Parathyroid adenoma (tissue), 2 donors: ENCODE data around the gene MGARP.

Source experiments
- H2AFZ ChIP-seq: fragments of 300-600 bp; sonication (generic); one replicate; pipeline ENCODE4 v1.7.0; 2017; ENCODE audit warnings: antibody characterized with exemption, mild to moderate bottlenecking
- H3K27ac ChIP-seq: fragments of 300-600 bp; sonication (generic); one replicate; pipeline ENCODE4 v1.7.0; 2017
- H3K27me3 ChIP-seq: fragments of 300-600 bp; sonication (generic); one replicate; pipeline ENCODE4 v1.7.0; 2017; ENCODE audit warnings: low read length; ENCODE audit not compliant: control insufficient read depth, insufficient read depth
- H3K36me3 ChIP-seq: fragments of 300-600 bp; sonication (generic); one replicate; pipeline ENCODE4 v1.7.0; 2017; ENCODE audit warnings: low read length; ENCODE audit not compliant: control insufficient read depth, insufficient read depth
- H3K4me1 ChIP-seq: fragments of 300-600 bp; sonication (generic); one replicate; pipeline ENCODE4 v1.7.0; 2017; ENCODE audit warnings: control low read depth
- H3K4me2 ChIP-seq: fragments of 300-600 bp; sonication (generic); one replicate; pipeline ENCODE4 v1.7.0; 2017; ENCODE audit warnings: low read length
- H3K4me3 ChIP-seq: fragments of 300-600 bp; sonication (generic); one replicate; pipeline ENCODE4 v1.7.0; 2017; ENCODE audit warnings: low read depth, low read length
- H3K79me2 ChIP-seq: fragments of 300-600 bp; sonication (generic); one replicate; pipeline ENCODE4 v1.7.0; 2017; ENCODE audit warnings: control low read depth
- H3K9ac ChIP-seq: fragments of 300-600 bp; sonication (generic); one replicate; pipeline ENCODE4 v1.7.0; 2017; ENCODE audit warnings: mild to moderate bottlenecking
- H3K9me3 ChIP-seq: fragments of 300-600 bp; sonication (generic); one replicate; pipeline ENCODE4 v1.7.0; 2017; ENCODE audit warnings: low read length; ENCODE audit not compliant: control insufficient read depth
- TF ChIP-seq, protein P1 (sequence below): fragments of 300-600 bp; sonication (generic); IDR thresholded peaks from one replicate; pipeline ENCODE4 v1.7.0; 2017; ENCODE audit warnings: antibody characterized with exemption, mild to moderate bottlenecking
- donor health status: primary hyperparathyroidism.

MGARP gene

DNA sequence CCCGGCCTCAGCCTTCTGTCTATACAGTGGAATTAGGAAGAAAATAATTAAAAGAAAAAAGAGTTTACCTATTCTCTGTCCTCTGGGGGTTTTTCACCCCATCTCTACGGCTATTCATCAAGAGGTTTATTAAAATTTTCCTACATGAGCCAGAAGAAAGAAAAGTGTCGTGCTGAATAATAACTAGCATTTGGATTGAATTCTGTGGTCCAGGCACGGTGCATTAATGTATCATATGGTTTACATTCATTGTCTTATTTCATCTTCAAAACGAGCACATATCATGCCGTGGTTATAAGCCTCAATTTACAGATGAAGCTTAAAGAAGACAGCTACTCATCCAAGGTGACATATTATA lies 15.9 kb upstream of the MGARP start:
- Histone ChIP-seq H3K4me1 (peaks cover 7% of the 10 kb centered on the region), H3K9ac (peak overlapping the region; percentile 72), H2AFZ (peak overlapping the region; percentile 95), H3K36me3 (no peaks in the 10 kb centered on the region), H3K27me3 (no peaks in the 10 kb centered on the region), H3K79me2 (peaks cover 3% of the 10 kb centered on the region), H3K27ac (peak overlapping the region; percentile 66), H3K9me3 (no peaks in the 10 kb centered on the region), H3K4me2 (peak overlapping the region; percentile 98), H3K4me3 (peak overlapping the region; percentile 91)
- TF ChIP-seq, protein P1, sequence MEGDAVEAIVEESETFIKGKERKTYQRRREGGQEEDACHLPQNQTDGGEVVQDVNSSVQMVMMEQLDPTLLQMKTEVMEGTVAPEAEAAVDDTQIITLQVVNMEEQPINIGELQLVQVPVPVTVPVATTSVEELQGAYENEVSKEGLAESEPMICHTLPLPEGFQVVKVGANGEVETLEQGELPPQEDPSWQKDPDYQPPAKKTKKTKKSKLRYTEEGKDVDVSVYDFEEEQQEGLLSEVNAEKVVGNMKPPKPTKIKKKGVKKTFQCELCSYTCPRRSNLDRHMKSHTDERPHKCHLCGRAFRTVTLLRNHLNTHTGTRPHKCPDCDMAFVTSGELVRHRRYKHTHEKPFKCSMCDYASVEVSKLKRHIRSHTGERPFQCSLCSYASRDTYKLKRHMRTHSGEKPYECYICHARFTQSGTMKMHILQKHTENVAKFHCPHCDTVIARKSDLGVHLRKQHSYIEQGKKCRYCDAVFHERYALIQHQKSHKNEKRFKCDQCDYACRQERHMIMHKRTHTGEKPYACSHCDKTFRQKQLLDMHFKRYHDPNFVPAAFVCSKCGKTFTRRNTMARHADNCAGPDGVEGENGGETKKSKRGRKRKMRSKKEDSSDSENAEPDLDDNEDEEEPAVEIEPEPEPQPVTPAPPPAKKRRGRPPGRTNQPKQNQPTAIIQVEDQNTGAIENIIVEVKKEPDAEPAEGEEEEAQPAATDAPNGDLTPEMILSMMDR: no peak

DNA sequence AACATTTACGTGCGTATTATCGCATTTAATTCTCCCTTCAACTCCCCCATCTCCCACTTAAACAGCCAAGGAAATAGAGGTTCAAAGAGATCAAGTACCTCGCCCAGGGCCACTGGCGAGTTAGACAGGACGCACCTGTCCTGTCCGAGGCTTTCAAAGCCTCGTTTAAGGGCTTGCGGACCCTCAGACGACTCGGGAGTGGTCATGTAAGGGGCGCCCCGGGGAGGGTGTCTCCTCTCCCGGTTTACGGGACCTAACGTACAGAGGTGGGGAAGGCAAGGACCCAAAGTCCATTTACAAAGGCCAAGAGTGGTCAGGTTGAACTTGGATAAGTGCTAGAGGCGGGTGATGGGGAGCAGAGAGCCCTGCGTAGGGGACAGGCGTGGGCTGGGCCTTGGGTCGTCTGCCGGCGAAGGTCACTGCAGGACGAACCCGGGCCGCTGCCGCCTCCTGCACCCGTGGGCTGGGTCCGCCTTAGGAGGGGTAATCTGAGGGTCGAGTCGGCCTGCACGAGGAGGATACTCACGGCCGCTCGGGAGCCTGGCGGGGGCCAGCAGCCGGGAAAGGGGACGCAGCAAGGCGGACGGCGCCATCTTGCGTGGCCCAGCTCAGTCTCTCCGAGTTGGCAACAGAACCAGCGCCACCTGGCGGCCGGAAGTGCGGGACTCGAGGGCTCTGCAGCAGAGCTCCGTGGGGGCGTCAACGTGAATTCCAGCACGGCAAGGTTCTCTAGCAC lies 15.3 kb upstream of the MGARP start:
- Histone ChIP-seq H3K4me3 (peak overlapping the region; percentile 91), H3K27me3 (no peaks in the 10 kb centered on the region), H3K36me3 (no peaks in the 10 kb centered on the region), H3K4me1 (peaks cover 7% of the 10 kb centered on the region), H3K4me2 (peak overlapping the region; percentile 98), H2AFZ (peak overlapping the region; percentile 95), H3K27ac (peak overlapping the region; percentile 66), H3K9me3 (no peaks in the 10 kb centered on the region), H3K79me2 (peaks cover 3% of the 10 kb centered on the region), H3K9ac (peak overlapping the region; percentile 72)
- TF ChIP-seq, protein P1: peak; percentile 79

DNA sequence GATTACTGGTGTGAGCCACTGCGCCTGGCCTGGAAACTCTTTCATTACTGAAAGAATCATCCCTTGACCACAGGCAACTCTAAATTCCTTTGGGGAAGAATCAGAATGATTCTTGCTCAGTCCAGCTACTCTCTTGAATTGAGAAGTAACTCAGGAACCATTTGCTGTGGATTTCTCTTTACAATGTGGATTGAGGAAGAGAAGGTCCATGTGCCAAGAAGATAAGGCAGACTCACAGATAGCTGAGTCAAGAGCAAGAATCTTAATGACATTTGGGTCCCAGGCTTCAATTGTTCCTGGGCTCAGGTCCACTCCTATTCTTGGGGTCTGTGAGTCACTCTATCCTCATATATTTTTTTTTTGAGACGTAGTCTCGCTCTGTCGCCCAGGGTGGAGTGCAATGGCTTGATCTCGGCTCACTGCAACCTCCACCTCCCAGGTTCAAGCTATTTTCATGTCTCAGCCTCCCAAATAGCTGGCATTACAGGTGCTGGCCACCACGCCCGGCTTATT lies 6.2 kb upstream of the MGARP start:
- no peak overlapping the region for H3K4me2 ChIP-seq
- TF ChIP-seq, protein P1: no peak
- H3K9me3 ChIP-seq: no peaks in the 10 kb centered on the region
- H3K9ac ChIP-seq: no peak overlapping the region
- H3K4me3 ChIP-seq: no peak overlapping the region
- H3K79me2 ChIP-seq: no peaks in the 10 kb centered on the region
- no peaks in the 10 kb centered on the region for H3K27me3 ChIP-seq
- no peaks in the 10 kb centered on the region for H3K36me3 ChIP-seq
- H3K4me1 ChIP-seq: no peaks in the 10 kb centered on the region
- no peak overlapping the region for H3K27ac ChIP-seq
- H2AFZ ChIP-seq: no peak overlapping the region

DNA sequence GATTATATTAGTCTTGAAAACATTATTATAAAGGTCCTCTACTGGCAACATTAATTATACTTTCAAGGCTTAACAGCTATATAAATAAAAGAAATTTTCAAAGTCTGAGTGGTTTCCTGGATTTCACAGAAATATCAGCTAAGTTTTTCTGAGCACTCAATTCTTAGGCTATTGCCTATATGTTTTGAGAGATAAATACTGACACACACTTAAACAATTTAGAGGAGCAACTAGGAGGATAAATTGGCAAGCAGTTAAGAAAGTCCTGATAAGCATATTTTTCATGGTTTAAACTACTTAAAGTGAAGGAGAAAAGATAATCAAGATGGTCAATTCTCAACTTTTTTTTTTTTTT lies 2.7 kb upstream of the MGARP start:
- Histone ChIP-seq H3K9me3 (no peaks in the 10 kb centered on the region), H3K36me3 (no peaks in the 10 kb centered on the region), H3K4me3 (no peak overlapping the region), H3K4me1 (no peaks in the 10 kb centered on the region), H3K9ac (no peak overlapping the region), H3K79me2 (no peaks in the 10 kb centered on the region), H3K4me2 (no peak overlapping the region), H2AFZ (no peak overlapping the region), H3K27ac (no peak overlapping the region), H3K27me3 (no peaks in the 10 kb centered on the region)
- TF ChIP-seq, protein P1: no peak
